ENCODE measurements around the gene GALNT12. TPM values are rescaled to one million over a fixed set of nuclear protein-coding genes. Genes with fewer than 3 reads are reported as not detected.

Gene GALNT12
- total RNA-seq, 2 donors from 2014 or later = 69.6 to 145 TPM

- TF ChIP-seq CTCF (IDR thresholded peaks at IDR 0.05) = no peak
- intact Hi-C loops (cut with DNase I) = no loop called here
- Histone ChIP-seq H3K4me3 (no peak overlapping the region), H3K4me1 (no peaks in the 10 kb centered on the region), H3K27me3 (no peaks in the 10 kb centered on the region), H3K36me3 (no peaks in the 10 kb centered on the region), H3K27ac (no peak overlapping the region), H3K9me3 (no peaks in the 10 kb centered on the region), H3K9ac (ENCODE audit: low read depth in 2 of 2, low read length in 2 of 2) (no peak overlapping the region)
- no peak for DNase-seq
Observed at GRCh38 chr9:98862936-98863335, 55.5 kb downstream of the GALNT12 start.

- intact Hi-C loops (cut with DNase I) = no loop called here
- no peaks in the 10 kb centered on the region for H3K27me3 ChIP-seq
- no peak overlapping the region for H3K4me3 ChIP-seq
- no peak overlapping the region for H3K27ac ChIP-seq
- no peak for DNase-seq
- H3K36me3 ChIP-seq = no peaks in the 10 kb centered on the region
- no peaks in the 10 kb centered on the region for H3K9me3 ChIP-seq
- H3K4me1 ChIP-seq = no peaks in the 10 kb centered on the region
- H3K9ac ChIP-seq (ENCODE audit: low read depth in 2 of 2, low read length in 2 of 2) = no peak overlapping the region
- TF ChIP-seq CTCF (IDR thresholded peaks at IDR 0.05) = no peak
Observed at GRCh38 chr9:98864281-98865174, 57.1 kb downstream of the GALNT12 start.

GRCh38 chr9:98865284-98865875, 57.9 kb downstream of the GALNT12 start:
- Histone ChIP-seq H3K27ac (no peak overlapping the region), H3K4me3 (no peak overlapping the region), H3K27me3 (no peaks in the 10 kb centered on the region), H3K9me3 (no peaks in the 10 kb centered on the region), H3K9ac (ENCODE audit: low read depth in 2 of 2, low read length in 2 of 2) (no peak overlapping the region), H3K36me3 (no peaks in the 10 kb centered on the region), H3K4me1 (no peaks in the 10 kb centered on the region)
- no peak for DNase-seq
- TF ChIP-seq CTCF (IDR thresholded peaks at IDR 0.05) = no peak
- intact Hi-C loops (cut with DNase I) = no loop called here

- intact Hi-C loops (cut with DNase I) = no loop called here
- no peaks in the 10 kb centered on the region for H3K36me3 ChIP-seq
- no peaks in the 10 kb centered on the region for H3K9me3 ChIP-seq
- no peaks in the 10 kb centered on the region for H3K4me1 ChIP-seq
- H3K4me3 ChIP-seq = no peak overlapping the region
- TF ChIP-seq CTCF (IDR thresholded peaks at IDR 0.05) = no peak
- no peak overlapping the region for H3K27ac ChIP-seq
- H3K9ac ChIP-seq (ENCODE audit: low read depth in 2 of 2, low read length in 2 of 2) = no peak overlapping the region
- DNase-seq = no peak
- no peaks in the 10 kb centered on the region for H3K27me3 ChIP-seq
Observed at GRCh38 chr9:98866435-98867102, 59.1 kb downstream of the GALNT12 start.

- Histone ChIP-seq H3K36me3 (no peaks in the 10 kb centered on the region), H3K27me3 (no peaks in the 10 kb centered on the region), H3K27ac (peak overlapping the region; percentile 50), H3K4me1 (no peaks in the 10 kb centered on the region), H3K9ac (ENCODE audit: low read depth in 2 of 2, low read length in 2 of 2) (no peak overlapping the region), H3K9me3 (no peaks in the 10 kb centered on the region), H3K4me3 (no peak overlapping the region)
- no peak for DNase-seq
- intact Hi-C loops (cut with DNase I) = no loop called here
- no peak for TF ChIP-seq CTCF (IDR thresholded peaks at IDR 0.05)
Observed at GRCh38 chr9:98867103-98867428, 59.6 kb downstream of the GALNT12 start.

All from colonic mucosa (tissue), 4 donors.